GM18867 (cell line): ENCODE data around the gene LDLRAD3.
"Not testable (repeated sequence)": the region's sequence is repeated elsewhere in the genome, so short reads cannot be mapped to it uniquely, and the experiment has no call there.

Experiments used
- ATAC-seq: cut with Tn5 transposase; IDR thresholded peaks from one replicate; pipeline ENCODE4 v1.9.1; 2021; ENCODE audit warnings: mild to moderate bottlenecking, moderate library complexity; ENCODE audit not compliant: unreplicated experiment

LDLRAD3 gene, protein sequence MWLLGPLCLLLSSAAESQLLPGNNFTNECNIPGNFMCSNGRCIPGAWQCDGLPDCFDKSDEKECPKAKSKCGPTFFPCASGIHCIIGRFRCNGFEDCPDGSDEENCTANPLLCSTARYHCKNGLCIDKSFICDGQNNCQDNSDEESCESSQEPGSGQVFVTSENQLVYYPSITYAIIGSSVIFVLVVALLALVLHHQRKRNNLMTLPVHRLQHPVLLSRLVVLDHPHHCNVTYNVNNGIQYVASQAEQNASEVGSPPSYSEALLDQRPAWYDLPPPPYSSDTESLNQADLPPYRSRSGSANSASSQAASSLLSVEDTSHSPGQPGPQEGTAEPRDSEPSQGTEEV

DNA sequence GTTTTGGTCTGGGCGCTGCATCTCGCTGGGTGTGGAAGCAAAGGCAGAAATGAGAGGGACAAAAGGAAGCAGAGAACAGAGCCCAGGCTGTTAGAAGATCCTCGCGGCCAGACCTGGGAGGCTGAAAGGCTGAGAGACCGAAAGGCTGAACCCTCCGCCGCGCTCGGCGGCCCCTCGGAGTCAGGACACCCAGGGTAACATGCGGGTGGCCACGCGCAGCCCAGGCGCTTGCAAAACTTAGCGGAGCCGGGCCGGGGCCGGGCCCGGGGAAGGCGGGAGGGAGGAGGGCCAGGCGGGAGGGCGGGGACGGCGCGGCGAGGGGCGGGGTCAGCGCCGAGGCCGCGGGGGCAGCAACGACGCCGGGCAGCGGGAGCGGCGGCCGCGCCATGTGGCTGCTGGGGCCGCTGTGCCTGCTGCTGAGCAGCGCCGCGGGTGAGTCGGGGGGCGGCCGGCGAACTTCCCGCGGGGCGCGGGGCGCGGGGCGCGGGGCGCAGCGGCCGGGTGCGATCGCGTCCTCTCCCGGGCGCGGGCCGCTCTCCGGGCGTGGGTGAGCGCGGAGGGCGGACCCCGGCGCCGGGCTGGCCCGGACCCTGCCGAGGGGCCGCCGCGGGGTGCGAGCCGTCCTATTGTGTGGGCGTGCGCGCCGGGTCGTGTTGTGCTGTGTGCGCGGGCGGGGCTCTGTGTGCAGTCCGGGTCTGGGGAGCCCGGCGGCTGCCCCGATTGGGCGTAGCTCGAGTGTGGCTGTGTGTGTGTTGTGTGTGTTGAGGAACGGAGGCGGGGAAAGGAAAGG, at the start of gene LDLRAD3:
LDLRAD3 (plus strand) TSS at position 350 of the 790 bp plus-strand sequence; CDS start at position 387, 37 bp downstream.
- ATAC-seq, result no peak

DNA sequence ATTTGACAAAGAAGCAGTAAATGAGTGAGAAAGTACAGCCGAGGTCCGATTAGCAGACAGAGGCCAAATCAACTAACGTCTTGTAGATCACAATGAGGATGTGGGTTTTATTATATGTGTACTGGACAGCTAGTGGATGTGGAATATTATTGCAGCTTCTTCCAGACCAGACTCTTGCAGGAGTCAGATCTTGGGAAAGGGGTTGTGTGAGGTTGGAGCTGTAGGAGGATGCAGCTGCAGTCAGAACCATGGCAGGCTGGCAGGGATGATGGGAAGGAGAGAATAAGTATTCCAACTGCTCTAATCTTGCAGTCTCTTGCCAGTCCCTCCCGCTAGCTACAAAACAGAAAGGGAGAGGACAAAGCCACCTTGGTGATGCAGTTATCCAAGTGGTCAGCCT, 46.8 kb upstream of the LDLRAD3 start:
- ATAC-seq, result no peak

GRCh38 chr11:35902961-35903360, 40.9 kb upstream of the LDLRAD3 start:
- ATAC-seq, result no peak

GRCh38 chr11:35905646-35906276, 38.1 kb upstream of the LDLRAD3 start:
- no peak for ATAC-seq

DNA sequence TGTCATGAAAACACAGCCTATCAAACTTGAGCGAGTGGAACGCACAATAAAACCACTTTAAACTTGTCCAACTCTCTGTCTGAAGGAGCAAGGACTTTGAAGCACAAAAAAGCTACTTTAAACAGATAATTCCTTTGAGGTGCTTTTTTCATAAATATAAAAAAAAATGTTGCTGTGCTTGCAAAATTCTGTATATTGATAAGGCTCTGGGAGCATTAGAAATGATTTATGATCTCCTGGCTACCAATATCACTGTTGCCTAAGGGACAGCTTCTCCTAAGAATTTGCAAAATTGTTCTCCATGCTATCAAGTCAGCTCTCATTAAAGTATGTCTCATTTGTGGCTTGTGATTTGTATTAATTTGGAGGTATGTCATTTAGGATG, 37.6 kb upstream of the LDLRAD3 start:
- ATAC-seq, result no peak

- ATAC-seq, result no peak
Observed at GRCh38 chr11:35906681-35907080, 37.2 kb upstream of the LDLRAD3 start.

GRCh38 chr11:35907648-35908431, 36.0 kb upstream of the LDLRAD3 start:
- peak; percentile 71 for ATAC-seq

- ATAC-seq, result peak; percentile 19
Observed at GRCh38 chr11:35908432-35908771, 35.5 kb upstream of the LDLRAD3 start.

- no peak for ATAC-seq
Observed at GRCh38 chr11:35909511-35910265, 34.2 kb upstream of the LDLRAD3 start.

GRCh38 chr11:35911013-35911412, 32.8 kb upstream of the LDLRAD3 start:
- no peak for ATAC-seq

DNA sequence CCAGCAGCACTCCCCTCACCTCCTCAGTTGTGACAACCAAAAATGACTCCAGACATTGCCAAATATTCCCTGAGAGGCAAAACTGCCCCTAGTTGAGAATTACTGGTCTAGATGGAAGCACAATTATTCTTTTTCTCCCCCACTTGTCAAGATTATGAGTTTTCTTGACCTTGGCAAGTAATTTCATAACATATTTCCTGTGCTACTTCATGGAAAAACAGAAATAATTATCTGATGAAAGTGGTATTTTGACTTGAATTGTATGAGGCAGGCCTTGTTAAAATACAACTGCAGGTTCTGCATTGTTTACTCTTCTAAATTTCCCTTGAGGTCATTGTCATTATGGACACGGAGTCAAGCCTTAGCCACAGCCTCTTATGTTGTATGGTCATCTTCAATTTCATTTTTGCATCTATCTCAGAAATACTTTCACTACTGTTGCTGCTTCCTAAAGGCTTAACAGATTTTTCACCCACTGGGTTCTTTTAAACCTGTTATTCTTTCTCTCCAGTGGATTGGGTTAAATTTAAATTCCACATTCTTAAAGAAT, 32.2 kb upstream of the LDLRAD3 start:
- ATAC-seq, result no peak

DNA sequence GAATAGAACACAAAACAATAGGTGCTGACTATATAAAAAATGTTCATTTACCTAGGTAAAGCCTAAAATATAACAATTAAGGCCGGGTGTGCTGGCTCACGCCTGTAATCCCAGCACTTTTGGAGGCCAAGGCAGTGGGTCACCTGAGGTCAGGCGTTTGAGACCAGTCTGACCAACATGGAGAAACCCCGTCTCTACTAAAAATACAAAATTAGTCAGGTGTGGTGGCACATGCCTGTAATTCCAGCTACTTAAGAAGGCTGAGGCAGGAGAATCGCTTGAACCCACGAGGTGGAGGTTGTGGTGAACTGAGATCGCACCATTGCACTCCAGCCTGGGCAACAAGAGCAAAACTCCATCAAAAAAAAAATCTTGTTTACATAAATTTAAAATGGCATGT, 31.4 kb upstream of the LDLRAD3 start:
- ATAC-seq, result not testable (repeated sequence)

DNA sequence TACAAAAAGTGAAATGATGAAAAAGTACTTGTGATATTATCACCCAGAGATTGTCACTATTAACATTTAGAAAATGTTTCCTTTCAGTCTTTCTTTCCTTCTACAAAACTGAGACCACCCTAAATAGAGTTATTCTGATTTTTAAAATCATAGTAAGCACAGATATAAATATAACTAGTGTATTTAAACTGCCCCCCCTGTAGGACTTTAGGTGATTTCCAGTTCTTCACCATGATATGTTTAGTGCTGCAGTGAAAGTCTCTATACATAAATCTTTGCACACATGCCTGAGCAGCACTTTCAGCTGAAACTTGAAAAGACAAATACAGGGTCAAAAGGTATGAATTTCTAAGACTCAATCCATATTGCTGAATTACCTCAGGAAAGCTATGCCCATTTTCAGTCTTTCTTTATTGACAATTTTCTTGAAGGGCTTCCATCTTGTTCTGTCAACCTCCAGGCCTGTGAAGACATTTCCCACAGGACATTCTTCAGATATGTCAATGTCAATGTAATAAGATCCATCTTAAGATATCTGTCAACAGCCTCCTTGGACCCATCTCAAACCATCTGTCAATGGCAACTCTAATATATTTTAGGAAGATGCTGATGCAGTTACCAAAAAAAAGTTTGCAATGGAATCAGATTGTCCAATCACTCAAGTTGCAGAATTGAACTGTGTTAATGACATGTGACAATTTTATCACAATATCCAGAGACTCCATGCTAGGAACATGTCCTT, 30.8 kb upstream of the LDLRAD3 start:
- ATAC-seq, result no peak

GRCh38 chr11:35914816-35915215, 29.0 kb upstream of the LDLRAD3 start:
- ATAC-seq, result no peak

GRCh38 chr11:35916270-35916669, 27.6 kb upstream of the LDLRAD3 start:
- no peak for ATAC-seq

DNA sequence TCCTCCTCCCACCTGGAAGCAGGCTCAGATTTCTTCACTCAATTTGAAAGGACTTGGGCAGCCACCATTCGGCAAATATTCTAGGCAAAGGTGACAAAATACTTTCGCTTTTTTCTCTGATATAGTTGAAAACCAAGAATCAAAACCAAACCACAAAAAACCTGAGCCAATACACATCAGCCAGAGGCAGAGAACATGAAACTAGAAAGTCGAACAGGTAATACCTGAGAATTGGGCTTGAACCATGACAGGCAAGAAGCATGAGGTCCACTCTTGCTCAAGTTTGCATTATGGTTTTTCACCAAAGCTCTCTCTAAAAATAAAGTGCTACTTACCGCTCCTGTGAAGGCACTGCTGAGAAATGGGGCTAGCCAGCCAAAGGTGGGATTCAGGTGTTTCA, 26.2 kb upstream of the LDLRAD3 start:
- peak; percentile 77 for ATAC-seq

GRCh38 chr11:35918716-35919115, 25.1 kb upstream of the LDLRAD3 start:
- ATAC-seq, result no peak

DNA sequence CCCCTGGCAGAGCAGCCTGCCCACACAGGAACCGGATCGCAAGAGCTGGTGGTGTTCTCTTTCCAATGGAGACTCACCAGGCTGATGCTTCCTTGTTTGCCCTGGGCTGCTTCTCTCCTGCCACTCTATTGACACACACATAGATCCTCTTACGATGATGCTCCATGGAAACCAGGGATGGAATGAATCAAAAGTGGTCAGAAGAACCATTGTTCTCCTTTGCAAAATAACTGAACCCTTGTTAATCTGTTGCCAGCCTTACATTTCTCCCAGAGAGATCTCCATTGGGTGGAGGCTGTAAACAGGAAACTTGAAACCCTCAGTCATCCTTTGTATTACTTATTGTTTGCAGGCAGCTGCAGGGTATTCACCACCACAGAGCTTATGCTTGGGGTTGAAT, 24.6 kb upstream of the LDLRAD3 start:
- no peak for ATAC-seq

GRCh38 chr11:35923452-35923851, 20.4 kb upstream of the LDLRAD3 start:
- ATAC-seq, result no peak
